WTC11 (cell line): Measurements from ENCODE around the gene NBAS. TPM values are rescaled to one million over a fixed set of nuclear protein-coding genes. Genes with fewer than 3 reads are reported as not detected.
"Not testable (repeated sequence)": the region's sequence is repeated elsewhere in the genome, so short reads cannot be mapped to it uniquely, and the experiment has no call there.

Source experiments
- ATAC-seq: fragments of 200-7000 bp; cut with Tn5 transposase; 2 replicates; pipeline ENCODE4 v1.10.0; 2021; ENCODE audit warnings: mild to moderate bottlenecking, moderate library complexity
- CTCF ChIA-PET: fragments of 300-600 bp; sonication (Branson Sonifier 250); formaldehyde crosslinking; loops from one replicate; lab custom pipeline; 2021; ENCODE audit warnings: antibody characterized with exemption; lab: Charles Lee
- POLR2A ChIA-PET: fragments of 350-600 bp; sonication (Branson Sonifier 250); formaldehyde crosslinking; loops from one replicate; lab custom pipeline; 2021; ENCODE audit warnings: antibody characterized with exemption; lab: Charles Lee
- DNase-seq: peaks from one replicate; pipeline ENCODE4 v3.0.0; 2021; ENCODE audit warnings: low spot score
- H3K27ac Mint-ChIP-seq: 2 replicates; pipeline ENCODE4 v1.8.0; 2021; ENCODE audit warnings: mixed read lengths
- H3K27me3 Mint-ChIP-seq: 2 replicates; pipeline ENCODE4 v1.8.0; 2021; ENCODE audit warnings: low read depth, mild to moderate bottlenecking, moderate library complexity, mixed read lengths
- H3K36me3 Mint-ChIP-seq: 2 replicates; pipeline ENCODE4 v1.8.0; 2021; ENCODE audit warnings: mixed read lengths
- H3K4me1 Mint-ChIP-seq: 2 replicates; pipeline ENCODE4 v1.8.0; 2022; ENCODE audit warnings: mixed read lengths
- H3K4me3 Mint-ChIP-seq: 2 replicates; pipeline ENCODE4 v1.8.0; 2021; ENCODE audit warnings: mild to moderate bottlenecking, moderate library complexity, mixed read lengths
- H3K9me3 Mint-ChIP-seq: 2 replicates; pipeline ENCODE4 v1.8.0; 2021; ENCODE audit warnings: mixed read lengths
- CBFB ChIP-seq: sonication (generic); formaldehyde crosslinking; IDR thresholded peaks from 2 replicates; pipeline ENCODE4 v1.8.1; 2022; ENCODE audit warnings: mild to moderate bottlenecking, low read depth, missing genetic modification reagents
- CDX4 ChIP-seq: fragments of 250-450 bp; sonication (Bioruptor Pico); IDR thresholded peaks from 2 replicates; pipeline ENCODE4 v1.9.0; 2021; ENCODE audit warnings: moderate library complexity, mild to moderate bottlenecking, inconsistent platforms, borderline replicate concordance
- CREB1 ChIP-seq: sonication (generic); formaldehyde crosslinking; IDR thresholded peaks from 2 replicates; pipeline ENCODE4 v1.8.0; 2023; ENCODE audit warnings: mild to moderate bottlenecking, missing genetic modification reagents
- GRHL2 ChIP-seq: fragments of 250-450 bp; sonication (Bioruptor Pico); IDR thresholded peaks from 2 replicates; pipeline ENCODE4 v1.8.0; 2022; ENCODE audit warnings: mild to moderate bottlenecking, moderate library complexity; ENCODE audit not compliant: insufficient replicate concordance, severe bottlenecking
- OVOL2 ChIP-seq: fragments of 250-450 bp; sonication (Bioruptor Pico); IDR thresholded peaks from 2 replicates; pipeline ENCODE4 v1.9.0; 2021; ENCODE audit warnings: mild to moderate bottlenecking, borderline replicate concordance
- PRDM15 ChIP-seq: sonication (generic); formaldehyde crosslinking; IDR thresholded peaks from 2 replicates; pipeline ENCODE4 v1.8.0; 2022; ENCODE audit warnings: missing genetic modification reagents
- RORB ChIP-seq: fragments of 250-450 bp; sonication (Bioruptor Pico); IDR thresholded peaks from 2 replicates; pipeline ENCODE4 v1.9.0; 2021; ENCODE audit warnings: mild to moderate bottlenecking
- TP53 ChIP-seq: sonication (generic); formaldehyde crosslinking; IDR thresholded peaks from 2 replicates; pipeline ENCODE4 v1.8.1; 2023; ENCODE audit warnings: mild to moderate bottlenecking, missing genetic modification reagents
- ZNF121 ChIP-seq: sonication (generic); formaldehyde crosslinking; IDR thresholded peaks from 2 replicates; pipeline ENCODE4 v1.8.0; 2023; ENCODE audit warnings: missing genetic modification reagents
- ZNF263 ChIP-seq: sonication (generic); formaldehyde crosslinking; IDR thresholded peaks from 2 replicates; pipeline ENCODE4 v1.8.1; 2022; ENCODE audit warnings: low read depth, mild to moderate bottlenecking, moderate library complexity, missing genetic modification reagents
- ZNF317 ChIP-seq: sonication (generic); formaldehyde crosslinking; IDR thresholded peaks from 2 replicates; pipeline ENCODE4 v1.8.1; 2023; ENCODE audit warnings: low read depth, mild to moderate bottlenecking, moderate library complexity, missing genetic modification reagents, borderline replicate concordance
- ZNF396 ChIP-seq: fragments of 250-450 bp; sonication (Bioruptor Pico); IDR thresholded peaks from 2 replicates; pipeline ENCODE4 v1.8.0; 2021; ENCODE audit warnings: mild to moderate bottlenecking, moderate library complexity, borderline replicate concordance
- ZNF423 ChIP-seq: fragments of 250-450 bp; sonication (Bioruptor Pico); IDR thresholded peaks from 2 replicates; pipeline ENCODE4 v2.1.2; 2022; ENCODE audit warnings: mild to moderate bottlenecking, moderate library complexity
- ZSCAN18 ChIP-seq: fragments of 250-450 bp; sonication (Bioruptor Pico); IDR thresholded peaks from 2 replicates; pipeline ENCODE4 v2.1.2; 2022; ENCODE audit warnings: mild to moderate bottlenecking, moderate library complexity
- total RNA-seq: library from RNA; stranded (reverse); gene quantifications from 3 replicates; pipeline ENCODE4 v1.2.3, GENCODE V29; 2021
- TF ChIP-seq, protein P1 (sequence below): fragments of 250-450 bp; sonication (Bioruptor Pico); IDR thresholded peaks from 2 replicates; pipeline ENCODE4 v1.9.0; 2021; ENCODE audit warnings: mild to moderate bottlenecking
- TF ChIP-seq, protein P2 (sequence below): sonication (generic); formaldehyde crosslinking; IDR thresholded peaks from 2 replicates; pipeline ENCODE4 v1.8.0; 2022; ENCODE audit warnings: mild to moderate bottlenecking, missing genetic modification reagents
- TF ChIP-seq, protein P3 (sequence below): sonication (generic); formaldehyde crosslinking; IDR thresholded peaks from 2 replicates; pipeline ENCODE4 v1.8.0; 2023; ENCODE audit warnings: missing genetic modification reagents, mild to moderate bottlenecking, borderline replicate concordance

The NBAS gene
- total RNA-seq, 1 experiment from 2014 or later = 32.3 TPM

DNA sequence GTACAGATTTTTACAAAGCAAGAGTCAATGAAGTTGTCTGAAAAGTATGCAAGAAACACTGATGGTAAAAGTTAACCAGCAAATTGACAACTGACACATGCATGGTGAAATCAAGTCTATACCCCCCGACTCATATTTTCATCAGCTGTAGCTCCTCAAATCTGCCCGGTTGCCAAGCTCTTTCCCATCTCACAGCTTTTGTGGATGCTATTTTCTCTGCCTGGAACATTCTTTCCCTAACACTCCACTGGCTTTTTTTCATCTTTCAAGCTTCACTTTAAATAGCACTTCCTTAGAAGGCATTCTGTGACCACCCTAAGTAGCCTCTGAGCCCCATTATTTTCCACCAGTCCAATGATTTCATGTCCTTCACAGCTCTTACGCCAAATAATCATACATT is 18.1 kb downstream of the NBAS start:
- no peak overlapping the region for H3K4me3 Mint-ChIP-seq
- peaks cover 4% of the 10 kb centered on the region; the same call in 1 of the 2 replicates for H3K9me3 Mint-ChIP-seq
- ATAC-seq (no peak), DNase-seq (no peak)
- H3K27ac Mint-ChIP-seq = no peak overlapping the region
- peaks cover 17% of the 10 kb centered on the region for H3K36me3 Mint-ChIP-seq
- ChIA-PET CTCF (interaction anchor here (1.0 kb wide), 1 partner anchor 34 kb away, joined by 4 read pairs; no protein-coding TSS in a partner anchor), POLR2A (no interaction called here)
- no peaks in the 10 kb centered on the region for H3K27me3 Mint-ChIP-seq
- TF ChIP-seq, protein P1, sequence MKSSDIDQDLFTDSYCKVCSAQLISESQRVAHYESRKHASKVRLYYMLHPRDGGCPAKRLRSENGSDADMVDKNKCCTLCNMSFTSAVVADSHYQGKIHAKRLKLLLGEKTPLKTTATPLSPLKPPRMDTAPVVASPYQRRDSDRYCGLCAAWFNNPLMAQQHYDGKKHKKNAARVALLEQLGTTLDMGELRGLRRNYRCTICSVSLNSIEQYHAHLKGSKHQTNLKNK (CRISPR knock-in tag) = no peak
- TF ChIP-seq RORB (CRISPR knock-in tag) = no peak
- TF ChIP-seq CBFB (CRISPR knock-in tag) = no peak
- no peak for TF ChIP-seq ZNF121 (CRISPR knock-in tag)
- TF ChIP-seq PRDM15 (CRISPR knock-in tag) = no peak
- TF ChIP-seq TP53 (CRISPR knock-in tag) = no peak
- no peak for TF ChIP-seq OVOL2
- TF ChIP-seq ZNF423 (CRISPR knock-in tag) = no peak
- no peak for TF ChIP-seq ZNF317 (CRISPR knock-in tag)
- TF ChIP-seq, protein P2, sequence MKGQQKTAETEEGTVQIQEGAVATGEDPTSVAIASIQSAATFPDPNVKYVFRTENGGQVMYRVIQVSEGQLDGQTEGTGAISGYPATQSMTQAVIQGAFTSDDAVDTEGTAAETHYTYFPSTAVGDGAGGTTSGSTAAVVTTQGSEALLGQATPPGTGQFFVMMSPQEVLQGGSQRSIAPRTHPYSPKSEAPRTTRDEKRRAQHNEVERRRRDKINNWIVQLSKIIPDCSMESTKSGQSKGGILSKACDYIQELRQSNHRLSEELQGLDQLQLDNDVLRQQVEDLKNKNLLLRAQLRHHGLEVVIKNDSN (CRISPR knock-in tag) = no peak
- peaks cover 3% of the 10 kb centered on the region for H3K4me1 Mint-ChIP-seq

DNA sequence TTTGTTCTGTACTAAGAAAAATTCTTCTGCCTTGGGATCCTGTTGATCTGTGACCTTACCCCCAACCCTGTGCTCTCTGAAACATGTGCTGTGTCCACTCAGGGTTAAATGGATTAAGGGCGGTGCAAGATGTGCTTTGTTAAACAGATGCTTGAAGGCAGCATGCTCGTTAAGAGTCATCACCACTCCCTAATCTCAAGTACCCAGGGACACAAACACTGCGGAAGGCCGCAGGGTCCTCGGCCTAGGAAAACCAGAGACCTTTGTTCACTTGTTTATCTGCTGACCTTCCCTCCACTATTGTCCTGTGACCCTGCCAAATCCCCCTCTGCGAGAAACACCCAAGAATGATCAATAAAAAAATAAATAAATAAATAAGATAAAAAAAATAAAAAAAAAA is 18.9 kb downstream of the NBAS start:
- POLR2A ChIA-PET, H3K27me3 Mint-ChIP-seq, DNase-seq, ATAC-seq, H3K27ac Mint-ChIP-seq, H3K9me3 Mint-ChIP-seq, CTCF ChIA-PET, H3K4me1 Mint-ChIP-seq, H3K4me3 Mint-ChIP-seq: not testable (repeated sequence)
- peaks cover 23% of the 10 kb centered on the region for H3K36me3 Mint-ChIP-seq

- Mint-ChIP-seq H3K9me3 (peaks cover 14% of the 10 kb centered on the region), H3K36me3 (peaks cover 31% of the 10 kb centered on the region)
- H3K27me3 Mint-ChIP-seq, CTCF ChIA-PET, ATAC-seq, H3K4me1 Mint-ChIP-seq, POLR2A ChIA-PET, H3K27ac Mint-ChIP-seq, H3K4me3 Mint-ChIP-seq, DNase-seq: not testable (repeated sequence)
Observed at GRCh38 chr2:15540523-15540922, 20.6 kb downstream of the NBAS start.

- no peak for DNase-seq
- ChIA-PET CTCF (no interaction called here), POLR2A (no interaction called here)
- ATAC-seq = no peak
- Mint-ChIP-seq H3K4me1 (peaks cover 3% of the 10 kb centered on the region), H3K27ac (no peak overlapping the region), H3K36me3 (peaks cover 31% of the 10 kb centered on the region), H3K4me3 (no peak overlapping the region), H3K9me3 (peaks cover 14% of the 10 kb centered on the region), H3K27me3 (no peaks in the 10 kb centered on the region)
- TF ChIP-seq ZSCAN18 (CRISPR knock-in tag) (no peak), ZNF396 (no peak), ZNF121 (CRISPR knock-in tag) (no peak), ZNF263 (CRISPR knock-in tag) (no peak), CDX4 (no peak), CREB1 (no peak), GRHL2 (CRISPR knock-in tag) (no peak)
- TF ChIP-seq, protein P3, sequence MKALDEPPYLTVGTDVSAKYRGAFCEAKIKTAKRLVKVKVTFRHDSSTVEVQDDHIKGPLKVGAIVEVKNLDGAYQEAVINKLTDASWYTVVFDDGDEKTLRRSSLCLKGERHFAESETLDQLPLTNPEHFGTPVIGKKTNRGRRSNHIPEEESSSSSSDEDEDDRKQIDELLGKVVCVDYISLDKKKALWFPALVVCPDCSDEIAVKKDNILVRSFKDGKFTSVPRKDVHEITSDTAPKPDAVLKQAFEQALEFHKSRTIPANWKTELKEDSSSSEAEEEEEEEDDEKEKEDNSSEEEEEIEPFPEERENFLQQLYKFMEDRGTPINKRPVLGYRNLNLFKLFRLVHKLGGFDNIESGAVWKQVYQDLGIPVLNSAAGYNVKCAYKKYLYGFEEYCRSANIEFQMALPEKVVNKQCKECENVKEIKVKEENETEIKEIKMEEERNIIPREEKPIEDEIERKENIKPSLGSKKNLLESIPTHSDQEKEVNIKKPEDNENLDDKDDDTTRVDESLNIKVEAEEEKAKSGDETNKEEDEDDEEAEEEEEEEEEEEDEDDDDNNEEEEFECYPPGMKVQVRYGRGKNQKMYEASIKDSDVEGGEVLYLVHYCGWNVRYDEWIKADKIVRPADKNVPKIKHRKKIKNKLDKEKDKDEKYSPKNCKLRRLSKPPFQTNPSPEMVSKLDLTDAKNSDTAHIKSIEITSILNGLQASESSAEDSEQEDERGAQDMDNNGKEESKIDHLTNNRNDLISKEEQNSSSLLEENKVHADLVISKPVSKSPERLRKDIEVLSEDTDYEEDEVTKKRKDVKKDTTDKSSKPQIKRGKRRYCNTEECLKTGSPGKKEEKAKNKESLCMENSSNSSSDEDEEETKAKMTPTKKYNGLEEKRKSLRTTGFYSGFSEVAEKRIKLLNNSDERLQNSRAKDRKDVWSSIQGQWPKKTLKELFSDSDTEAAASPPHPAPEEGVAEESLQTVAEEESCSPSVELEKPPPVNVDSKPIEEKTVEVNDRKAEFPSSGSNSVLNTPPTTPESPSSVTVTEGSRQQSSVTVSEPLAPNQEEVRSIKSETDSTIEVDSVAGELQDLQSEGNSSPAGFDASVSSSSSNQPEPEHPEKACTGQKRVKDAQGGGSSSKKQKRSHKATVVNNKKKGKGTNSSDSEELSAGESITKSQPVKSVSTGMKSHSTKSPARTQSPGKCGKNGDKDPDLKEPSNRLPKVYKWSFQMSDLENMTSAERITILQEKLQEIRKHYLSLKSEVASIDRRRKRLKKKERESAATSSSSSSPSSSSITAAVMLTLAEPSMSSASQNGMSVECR (CRISPR knock-in tag) = no peak
Observed at GRCh38 chr2:15539999-15540398, 21.1 kb downstream of the NBAS start.
